Liver (tissue), 9 donors: ENCODE results near the gene THY1. TPM values are rescaled to one million over a fixed set of nuclear protein-coding genes. Genes with fewer than 3 reads are reported as not detected.

Source experiments
- DNase-seq: peaks from one replicate; pipeline ENCODE4 v3.0.0-alpha.2; 2017; ENCODE audit warnings: low spot score
- H3K27ac ChIP-seq, 2 donors: one replicate each; pipeline ENCODE4 v1.7.0; 2013; ENCODE audit warnings: inconsistent platforms in 2 of 2, low read length in 2 of 2, control low read depth in 1 of 2, low read depth in 1 of 2, mild to moderate bottlenecking in 1 of 2
- H3K27me3 ChIP-seq, 4 donors: one replicate each; pipeline versions ENCODE4 v1.6.1 to v1.7.0; 2013; ENCODE audit warnings: low read length in 3 of 4, inconsistent platforms in 1 of 4, mild to moderate bottlenecking in 1 of 4, moderate library complexity in 1 of 4; ENCODE audit not compliant: control insufficient read depth in 4 of 4, insufficient read depth in 4 of 4
- H3K36me3 ChIP-seq, 4 donors: one replicate each; pipeline versions ENCODE4 v1.6.1 to v1.7.0; 2013; ENCODE audit warnings: low read length in 3 of 4, mild to moderate bottlenecking in 3 of 4, low read depth in 1 of 4, moderate library complexity in 1 of 4; ENCODE audit not compliant: control insufficient read depth in 4 of 4, insufficient read depth in 3 of 4
- H3K4me1 ChIP-seq, 4 donors: one replicate each; pipeline versions ENCODE4 v1.6.1 to v1.7.0; 2013; ENCODE audit warnings: low read length in 3 of 4, mild to moderate bottlenecking in 3 of 4, moderate library complexity in 1 of 4; ENCODE audit not compliant: control insufficient read depth in 4 of 4, insufficient read depth in 4 of 4
- H3K4me3 ChIP-seq, 3 donors: one replicate each; pipeline versions ENCODE4 v1.6.1 to v1.7.0; 2013; ENCODE audit warnings: low read length in 3 of 3, control low read depth in 1 of 3, low read depth in 1 of 3, mild to moderate bottlenecking in 1 of 3
- H3K9ac ChIP-seq, 2 donors: one replicate each; pipeline ENCODE4 v1.7.0; 2013; ENCODE audit warnings: low read length in 2 of 2, mild to moderate bottlenecking in 2 of 2, moderate library complexity in 2 of 2, control low read depth in 1 of 2, low read depth in 1 of 2
- H3K9me3 ChIP-seq, 4 donors: one replicate each; pipeline versions ENCODE4 v1.6.1 to v1.7.0; 2013; ENCODE audit warnings: low read length in 3 of 4; ENCODE audit not compliant: control insufficient read depth in 4 of 4
- EGR1 ChIP-seq, 2 donors: IDR thresholded peaks; 2 replicates each; pipeline ENCODE4 v1.6.1; 2016 to 2018; ENCODE audit warnings: antibody characterized with exemption in 2 of 2, low read depth in 2 of 2
- FOXA1 ChIP-seq: IDR thresholded peaks from 2 replicates; pipeline ENCODE4 v1.6.1; 2016; ENCODE audit warnings: antibody characterized with exemption
- FOXA2 ChIP-seq: IDR thresholded peaks from 2 replicates; pipeline ENCODE4 v1.6.1; 2016; ENCODE audit warnings: antibody characterized with exemption
- GABPA ChIP-seq, 2 donors: IDR thresholded peaks in 1 of 2; conservative IDR thresholded peaks in 1 of 2; 2 replicates each; pipeline ENCODE4 v1.6.1; 2016; ENCODE audit warnings: antibody characterized with exemption in 2 of 2, mild to moderate bottlenecking in 1 of 2, moderate library complexity in 1 of 2
- HNF4A ChIP-seq, 2 donors: conservative IDR thresholded peaks; 2 replicates each; pipeline ENCODE4 v1.6.1; 2016; ENCODE audit warnings: antibody characterized with exemption in 2 of 2, mild to moderate bottlenecking in 2 of 2
- HNF4G ChIP-seq: IDR thresholded peaks from 2 replicates; pipeline ENCODE4 v1.6.1; 2016; ENCODE audit warnings: antibody characterized with exemption
- JUND ChIP-seq, 2 donors: IDR thresholded peaks; 2 replicates each; pipeline ENCODE4 v1.6.1; 2016; ENCODE audit warnings: antibody characterized with exemption in 2 of 2
- MAX ChIP-seq: IDR thresholded peaks from 2 replicates; pipeline ENCODE4 v1.6.1; 2016; ENCODE audit warnings: antibody characterized with exemption
- RAD21 ChIP-seq, 2 donors: IDR thresholded peaks; 2 replicates each; pipeline ENCODE4 v1.6.1; 2016; ENCODE audit warnings: antibody characterized with exemption in 2 of 2, mild to moderate bottlenecking in 2 of 2
- RXRA ChIP-seq, 2 donors: IDR thresholded peaks; 2 replicates each; pipeline ENCODE4 v1.6.1; 2017 to 2018; ENCODE audit warnings: antibody characterized with exemption in 2 of 2, mild to moderate bottlenecking in 1 of 2
- SP1 ChIP-seq: IDR thresholded peaks from 2 replicates; pipeline ENCODE4 v1.6.1; 2018; ENCODE audit warnings: antibody characterized with exemption, mild to moderate bottlenecking
- TAF1 ChIP-seq: conservative IDR thresholded peaks from 2 replicates; pipeline ENCODE4 v1.6.1; 2016; ENCODE audit warnings: antibody characterized with exemption, mild to moderate bottlenecking
- YY1 ChIP-seq: IDR thresholded peaks from 2 replicates; pipeline ENCODE4 v1.6.1; 2016; ENCODE audit warnings: antibody characterized with exemption, mild to moderate bottlenecking
- ZBTB33 ChIP-seq: IDR thresholded peaks from 2 replicates; pipeline ENCODE4 v1.6.1; 2016; ENCODE audit warnings: antibody characterized with exemption
- WGBS: extraction: QIAGEN DNeasy Blood & Tissue Kit; methylation state at CpG from one replicate; pipeline ENCODE4 v1.1.7; 2013; 5-methylcytosine and 5-hydroxymethylcytosine counted together
- polyA plus RNA-seq, 2 donors: library from polyadenylated mRNA; stranded (reverse) in 1 of 2; unstranded in 1 of 2; fragments of 200-250 nt in 1 of 2; fragments of >200 nt in 1 of 2; fragmentation: Nextera tagmentation in 1 of 2; extraction: Ambion mirVana in 1 of 2; gene quantifications; one replicate each; pipeline versions ENCODE4 v1.2.1 to v1.2.3, GENCODE V29; 2013 to 2015
- total RNA-seq, 2 donors: library from RNA; depleted of rRNA; stranded (reverse); fragments of >200 nt; gene quantifications; one replicate each; pipeline ENCODE4 v1.2.3, GENCODE V29; 2014
- TF ChIP-seq, protein P1 (sequence below): IDR thresholded peaks from 2 replicates; pipeline ENCODE4 v1.6.1; 2016; ENCODE audit warnings: antibody characterized with exemption, mild to moderate bottlenecking
- TF ChIP-seq, protein P2 (sequence below): fragments of 150-350 bp; IDR thresholded peaks from 2 replicates; pipeline ENCODE4 v1.5.1; 2017; ENCODE audit warnings: improper control_type of control experiment, low read depth, low read length; ENCODE audit not compliant: missing input control
- TF ChIP-seq, protein P3 (sequence below): IDR thresholded peaks from 2 replicates; pipeline ENCODE4 v1.6.1; 2016; ENCODE audit warnings: antibody characterized with exemption
- donor health status: healthy.
- donor health status: healthy.
- donor health status: healthy.
- donor health status: healthy.
- donor health status: healthy.

THY1 gene
- total and polyA plus RNA-seq, 4 donors, result 0.51 to 5.1 (median 1.1) TPM

- H3K4me1 ChIP-seq, result no peaks in the 10 kb centered on the region
- no peaks in the 10 kb centered on the region for H3K27me3 ChIP-seq
- TF ChIP-seq YY1 (no peak), FOXA1 (no peak), HNF4A (conservative IDR thresholded peaks at IDR 0.05) (no peak), EGR1 (IDR thresholded peaks at IDR 0.05; ENCODE audit: low read depth in 2 of 2) (no peak), RXRA (IDR thresholded peaks at IDR 0.05) (no peak), JUND (IDR thresholded peaks at IDR 0.05) (no peak), MAX (no peak), TAF1 (no peak), SP1 (no peak), FOXA2 (no peak), HNF4G (no peak), ZBTB33 (no peak), RAD21 (IDR thresholded peaks at IDR 0.05) (no peak), GABPA (IDR thresholded peaks at IDR 0.05 in 1 of 2, conservative IDR thresholded peaks at IDR 0.05 in 1 of 2) (no peak)
- TF ChIP-seq, protein P1, sequence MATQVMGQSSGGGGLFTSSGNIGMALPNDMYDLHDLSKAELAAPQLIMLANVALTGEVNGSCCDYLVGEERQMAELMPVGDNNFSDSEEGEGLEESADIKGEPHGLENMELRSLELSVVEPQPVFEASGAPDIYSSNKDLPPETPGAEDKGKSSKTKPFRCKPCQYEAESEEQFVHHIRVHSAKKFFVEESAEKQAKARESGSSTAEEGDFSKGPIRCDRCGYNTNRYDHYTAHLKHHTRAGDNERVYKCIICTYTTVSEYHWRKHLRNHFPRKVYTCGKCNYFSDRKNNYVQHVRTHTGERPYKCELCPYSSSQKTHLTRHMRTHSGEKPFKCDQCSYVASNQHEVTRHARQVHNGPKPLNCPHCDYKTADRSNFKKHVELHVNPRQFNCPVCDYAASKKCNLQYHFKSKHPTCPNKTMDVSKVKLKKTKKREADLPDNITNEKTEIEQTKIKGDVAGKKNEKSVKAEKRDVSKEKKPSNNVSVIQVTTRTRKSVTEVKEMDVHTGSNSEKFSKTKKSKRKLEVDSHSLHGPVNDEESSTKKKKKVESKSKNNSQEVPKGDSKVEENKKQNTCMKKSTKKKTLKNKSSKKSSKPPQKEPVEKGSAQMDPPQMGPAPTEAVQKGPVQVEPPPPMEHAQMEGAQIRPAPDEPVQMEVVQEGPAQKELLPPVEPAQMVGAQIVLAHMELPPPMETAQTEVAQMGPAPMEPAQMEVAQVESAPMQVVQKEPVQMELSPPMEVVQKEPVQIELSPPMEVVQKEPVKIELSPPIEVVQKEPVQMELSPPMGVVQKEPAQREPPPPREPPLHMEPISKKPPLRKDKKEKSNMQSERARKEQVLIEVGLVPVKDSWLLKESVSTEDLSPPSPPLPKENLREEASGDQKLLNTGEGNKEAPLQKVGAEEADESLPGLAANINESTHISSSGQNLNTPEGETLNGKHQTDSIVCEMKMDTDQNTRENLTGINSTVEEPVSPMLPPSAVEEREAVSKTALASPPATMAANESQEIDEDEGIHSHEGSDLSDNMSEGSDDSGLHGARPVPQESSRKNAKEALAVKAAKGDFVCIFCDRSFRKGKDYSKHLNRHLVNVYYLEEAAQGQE, result no peak
- TF ChIP-seq, protein P2, sequence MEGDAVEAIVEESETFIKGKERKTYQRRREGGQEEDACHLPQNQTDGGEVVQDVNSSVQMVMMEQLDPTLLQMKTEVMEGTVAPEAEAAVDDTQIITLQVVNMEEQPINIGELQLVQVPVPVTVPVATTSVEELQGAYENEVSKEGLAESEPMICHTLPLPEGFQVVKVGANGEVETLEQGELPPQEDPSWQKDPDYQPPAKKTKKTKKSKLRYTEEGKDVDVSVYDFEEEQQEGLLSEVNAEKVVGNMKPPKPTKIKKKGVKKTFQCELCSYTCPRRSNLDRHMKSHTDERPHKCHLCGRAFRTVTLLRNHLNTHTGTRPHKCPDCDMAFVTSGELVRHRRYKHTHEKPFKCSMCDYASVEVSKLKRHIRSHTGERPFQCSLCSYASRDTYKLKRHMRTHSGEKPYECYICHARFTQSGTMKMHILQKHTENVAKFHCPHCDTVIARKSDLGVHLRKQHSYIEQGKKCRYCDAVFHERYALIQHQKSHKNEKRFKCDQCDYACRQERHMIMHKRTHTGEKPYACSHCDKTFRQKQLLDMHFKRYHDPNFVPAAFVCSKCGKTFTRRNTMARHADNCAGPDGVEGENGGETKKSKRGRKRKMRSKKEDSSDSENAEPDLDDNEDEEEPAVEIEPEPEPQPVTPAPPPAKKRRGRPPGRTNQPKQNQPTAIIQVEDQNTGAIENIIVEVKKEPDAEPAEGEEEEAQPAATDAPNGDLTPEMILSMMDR, result no peak
- TF ChIP-seq, protein P3, sequence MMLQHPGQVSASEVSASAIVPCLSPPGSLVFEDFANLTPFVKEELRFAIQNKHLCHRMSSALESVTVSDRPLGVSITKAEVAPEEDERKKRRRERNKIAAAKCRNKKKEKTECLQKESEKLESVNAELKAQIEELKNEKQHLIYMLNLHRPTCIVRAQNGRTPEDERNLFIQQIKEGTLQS, result no peak
- no peak for DNase-seq
- H3K9me3 ChIP-seq, result peaks cover 0 to 7% (median under 1%) of the 10 kb centered on the region in 4 donors
- H3K27ac ChIP-seq, result no peak overlapping the region
- no peaks in the 10 kb centered on the region for H3K36me3 ChIP-seq
- no peak overlapping the region for H3K9ac ChIP-seq
- no peak overlapping the region for H3K4me3 ChIP-seq
Measured at GRCh38 chr11:119397740-119398139, 25.2 kb downstream of the THY1 start.

- no peak overlapping the region for H3K4me3 ChIP-seq
- WGBS, result 99% methylated on average over 1 of the region's 1 CpG
- no peak for DNase-seq
- TF ChIP-seq TAF1 (no peak), FOXA2 (no peak), HNF4A (conservative IDR thresholded peaks at IDR 0.05) (no peak), ZBTB33 (no peak), JUND (IDR thresholded peaks at IDR 0.05) (no peak), FOXA1 (no peak), SP1 (no peak), RAD21 (IDR thresholded peaks at IDR 0.05) (no peak)
- TF ChIP-seq, protein P1, result no peak
- H3K27ac ChIP-seq, result no peak overlapping the region
- no peak overlapping the region for H3K9ac ChIP-seq
- peaks cover 0 to 7% (median under 1%) of the 10 kb centered on the region in 4 donors for H3K9me3 ChIP-seq
- H3K27me3 ChIP-seq, result no peaks in the 10 kb centered on the region
- no peaks in the 10 kb centered on the region for H3K36me3 ChIP-seq
- no peaks in the 10 kb centered on the region for H3K4me1 ChIP-seq
Measured at GRCh38 chr11:119396835-119397234, 26.1 kb downstream of the THY1 start.
